DOHH2 (cell line): Measurements from ENCODE around the gene TIE1.

Source experiments
- EZH2phosphoT487 ChIP-seq: fragments of 200-600 bp; sonication (generic); IDR thresholded peaks from 2 replicates; pipeline ENCODE4 v1.6.1; 2017; ENCODE audit warnings: borderline replicate concordance, mild to moderate bottlenecking, antibody characterized with exemption, low read length, moderate library complexity, mixed read lengths
- TF ChIP-seq, protein P1 (sequence below): fragments of 200-600 bp; sonication (generic); IDR thresholded peaks from one replicate; pipeline ENCODE4 v1.5.1; 2014; ENCODE audit warnings: antibody characterized with exemption, mild to moderate bottlenecking, low read depth, low read length; ENCODE audit not compliant: poor library complexity, severe bottlenecking

DNA sequence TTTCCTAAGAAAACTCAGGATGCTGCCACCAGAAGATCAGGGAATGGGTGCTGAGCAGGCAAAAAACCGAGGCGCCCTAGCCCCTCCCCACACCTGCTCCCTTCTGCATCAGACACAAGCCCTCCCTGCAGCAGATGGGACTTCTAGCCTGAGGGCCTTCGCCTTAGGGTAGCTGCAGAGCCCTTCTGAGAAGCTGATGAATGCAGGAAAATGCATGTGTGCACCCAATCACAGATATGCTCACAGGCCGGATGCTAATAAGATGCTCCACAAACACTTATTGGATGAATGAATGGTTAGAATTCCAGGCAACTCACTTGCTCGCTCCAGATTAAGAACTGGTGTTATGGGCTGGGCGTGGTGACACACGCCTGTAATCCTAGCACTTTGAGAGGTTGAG lies 8.6 kb upstream of the TIE1 start:
- TF ChIP-seq, protein P1, sequence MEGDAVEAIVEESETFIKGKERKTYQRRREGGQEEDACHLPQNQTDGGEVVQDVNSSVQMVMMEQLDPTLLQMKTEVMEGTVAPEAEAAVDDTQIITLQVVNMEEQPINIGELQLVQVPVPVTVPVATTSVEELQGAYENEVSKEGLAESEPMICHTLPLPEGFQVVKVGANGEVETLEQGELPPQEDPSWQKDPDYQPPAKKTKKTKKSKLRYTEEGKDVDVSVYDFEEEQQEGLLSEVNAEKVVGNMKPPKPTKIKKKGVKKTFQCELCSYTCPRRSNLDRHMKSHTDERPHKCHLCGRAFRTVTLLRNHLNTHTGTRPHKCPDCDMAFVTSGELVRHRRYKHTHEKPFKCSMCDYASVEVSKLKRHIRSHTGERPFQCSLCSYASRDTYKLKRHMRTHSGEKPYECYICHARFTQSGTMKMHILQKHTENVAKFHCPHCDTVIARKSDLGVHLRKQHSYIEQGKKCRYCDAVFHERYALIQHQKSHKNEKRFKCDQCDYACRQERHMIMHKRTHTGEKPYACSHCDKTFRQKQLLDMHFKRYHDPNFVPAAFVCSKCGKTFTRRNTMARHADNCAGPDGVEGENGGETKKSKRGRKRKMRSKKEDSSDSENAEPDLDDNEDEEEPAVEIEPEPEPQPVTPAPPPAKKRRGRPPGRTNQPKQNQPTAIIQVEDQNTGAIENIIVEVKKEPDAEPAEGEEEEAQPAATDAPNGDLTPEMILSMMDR, result no peak
- no peak for TF ChIP-seq EZH2phosphoT487
